ENCODE results near the gene BTG4.

Gene BTG4

DNA sequence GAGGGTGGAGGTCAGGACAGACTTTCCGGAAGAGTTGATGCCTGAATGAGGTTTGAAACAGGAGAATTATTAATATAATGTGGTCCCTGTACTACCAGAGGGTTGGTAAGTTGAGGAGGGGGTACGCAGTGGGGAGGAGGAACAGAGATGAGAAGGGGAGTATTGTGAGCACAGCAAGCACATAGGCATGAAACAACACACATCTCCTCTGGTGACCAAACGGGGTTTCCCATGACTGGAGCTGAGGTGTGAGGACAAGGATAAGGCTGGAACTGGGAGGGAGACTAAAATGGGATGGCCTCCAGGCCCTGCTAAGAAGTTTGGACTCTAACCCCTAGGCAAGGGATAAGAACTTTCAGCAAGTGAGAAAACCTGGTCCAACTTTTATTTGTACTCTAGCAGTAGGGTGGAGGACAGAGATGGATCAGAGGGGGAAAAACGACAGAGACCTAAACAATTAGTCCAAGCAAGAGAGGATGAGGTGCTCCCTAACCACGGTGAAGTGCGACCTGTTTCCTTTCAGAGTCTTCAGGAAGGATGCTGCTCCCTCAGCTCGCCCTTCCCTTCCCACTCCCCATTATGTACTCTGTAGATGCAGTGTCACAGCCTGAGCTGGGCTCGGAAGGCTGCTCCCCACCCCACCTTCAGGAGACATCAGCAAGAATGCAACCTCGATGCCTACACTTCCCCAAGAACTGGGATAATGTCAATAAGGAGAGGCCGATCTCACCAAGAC is 59.2 kb downstream of the BTG4 start:
- no peak for DNase-seq

DNA sequence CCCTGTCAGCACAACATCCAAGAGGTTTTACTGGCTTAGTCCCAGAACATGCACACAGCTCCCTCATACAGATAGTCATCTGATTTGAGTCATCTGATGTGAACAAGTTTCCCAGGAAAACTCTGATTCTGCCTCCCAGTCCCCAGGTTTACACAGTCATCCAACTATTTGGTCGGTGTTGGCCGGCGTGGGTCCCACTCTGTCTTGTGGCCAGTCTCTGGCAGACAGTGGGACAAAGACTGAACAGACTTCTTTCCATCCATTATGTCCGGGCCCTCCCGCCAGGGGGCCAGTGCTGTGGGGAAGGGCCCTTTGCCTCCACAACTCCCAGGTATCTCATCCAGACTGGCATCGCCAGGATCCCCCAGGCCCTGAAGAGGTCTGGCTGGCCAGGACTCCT is 60.0 kb downstream of the BTG4 start:
- DNase-seq, result no peak

DNA sequence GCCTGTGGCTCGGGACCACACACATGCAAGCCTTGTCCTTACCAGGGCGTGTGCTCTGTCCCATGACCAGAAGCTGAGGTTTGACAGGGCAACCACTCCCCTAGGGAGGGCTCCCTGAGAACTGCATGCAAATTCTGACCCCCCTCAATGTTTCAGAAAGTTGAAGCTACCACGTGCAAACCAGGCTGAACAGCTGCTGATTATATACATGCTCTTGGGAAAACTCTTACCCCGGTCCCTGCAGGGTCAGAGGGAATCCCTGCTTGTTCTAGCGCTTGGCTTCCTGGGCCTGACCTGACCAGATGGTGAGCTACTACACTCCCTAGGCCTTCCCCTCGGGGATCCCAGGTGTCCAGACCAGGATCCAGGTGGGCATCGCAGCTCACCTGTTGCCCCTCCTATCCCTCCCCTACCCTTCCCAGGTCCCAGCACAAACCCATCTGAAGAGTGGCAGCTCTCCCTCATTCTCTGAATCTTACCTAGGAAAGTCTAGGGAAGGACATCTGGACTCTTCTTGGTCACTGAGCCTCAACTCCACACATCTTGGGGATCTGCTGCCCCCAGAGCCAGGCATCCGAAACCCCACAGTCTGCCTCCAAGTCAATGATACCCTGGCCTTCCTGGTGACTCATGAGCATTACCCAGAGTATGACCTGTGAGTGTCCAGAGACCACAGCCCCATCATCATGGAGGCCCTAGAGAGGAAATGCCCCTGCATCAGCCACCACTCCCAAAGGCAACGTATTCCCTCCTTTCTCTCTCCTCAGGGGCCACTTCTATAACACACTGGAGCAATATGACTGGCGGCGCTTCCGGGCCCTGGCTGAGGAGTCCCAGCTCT is 61.5 kb downstream of the BTG4 start:
- no peak for DNase-seq

DNA sequence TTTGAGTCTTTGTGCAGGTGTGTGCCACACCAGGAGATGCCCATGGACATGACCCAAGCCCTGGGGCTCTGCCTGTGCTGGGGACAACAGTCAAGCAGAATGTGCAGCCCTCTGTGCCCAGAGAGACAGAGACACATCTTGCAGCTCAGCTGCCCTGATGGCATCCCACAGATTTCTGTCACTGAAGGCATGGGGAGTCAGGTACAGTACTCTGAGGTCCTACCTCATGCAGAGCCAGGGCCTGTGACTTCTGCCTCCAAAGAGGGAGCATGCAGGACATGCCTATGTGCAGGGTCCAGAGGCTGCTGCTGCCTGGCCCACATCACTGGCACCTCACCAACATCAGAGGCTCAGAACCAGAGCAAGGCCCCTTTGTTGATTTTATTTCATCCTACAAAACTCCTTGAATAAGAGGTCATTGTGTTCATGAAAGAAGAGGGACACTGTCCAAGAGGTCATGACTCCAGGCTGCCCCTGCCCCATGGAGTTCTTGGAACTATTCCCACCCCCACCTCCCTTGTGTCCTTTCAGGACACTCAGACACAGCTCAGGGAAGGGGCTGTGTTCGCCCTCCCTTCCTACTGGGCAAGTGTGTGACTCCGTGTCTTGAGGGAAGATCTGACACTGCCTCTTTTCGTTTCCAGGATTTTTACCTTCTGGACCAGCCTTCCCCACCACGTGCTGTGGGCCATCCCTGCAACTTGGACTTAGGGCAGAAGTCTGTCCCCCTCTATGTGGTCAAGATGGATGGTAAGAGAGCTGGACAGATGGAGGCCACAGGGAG is 62.3 kb downstream of the BTG4 start:
- DNase-seq, result no peak

DNA sequence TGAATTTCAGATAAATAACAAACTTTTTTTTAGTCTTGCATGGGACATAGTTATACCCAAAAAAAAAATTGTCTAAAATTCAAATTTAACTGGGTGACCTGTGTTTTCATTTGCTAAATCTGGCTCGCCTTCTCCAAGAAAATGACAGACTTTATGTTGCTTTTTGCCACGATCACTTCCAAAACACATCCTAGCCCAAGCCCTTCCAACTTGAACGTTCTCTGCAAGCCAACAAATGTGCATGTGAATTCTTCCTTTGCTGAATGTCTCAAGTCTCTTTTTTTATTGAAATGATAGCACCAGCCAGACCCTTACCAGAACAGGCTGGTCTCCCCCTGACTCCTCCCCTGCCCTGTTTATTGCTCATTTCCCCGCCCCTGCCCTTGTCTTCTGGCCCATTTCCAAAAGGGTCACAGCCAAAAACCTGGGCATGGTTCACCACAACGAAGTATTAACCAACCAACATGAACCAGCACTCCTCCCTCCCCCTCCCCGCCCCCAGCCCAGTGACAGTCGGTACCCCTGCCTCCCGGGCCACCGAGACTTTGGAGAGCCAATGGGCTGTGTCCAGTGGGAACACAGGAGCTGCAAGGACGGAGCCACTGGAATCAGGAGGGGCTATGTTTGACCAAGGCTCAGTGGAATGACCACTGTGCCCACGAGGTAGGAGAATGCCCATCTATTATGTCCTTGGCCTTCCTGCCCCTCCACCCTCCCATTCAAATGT is 63.2 kb downstream of the BTG4 start:
- no peak for DNase-seq

DNA sequence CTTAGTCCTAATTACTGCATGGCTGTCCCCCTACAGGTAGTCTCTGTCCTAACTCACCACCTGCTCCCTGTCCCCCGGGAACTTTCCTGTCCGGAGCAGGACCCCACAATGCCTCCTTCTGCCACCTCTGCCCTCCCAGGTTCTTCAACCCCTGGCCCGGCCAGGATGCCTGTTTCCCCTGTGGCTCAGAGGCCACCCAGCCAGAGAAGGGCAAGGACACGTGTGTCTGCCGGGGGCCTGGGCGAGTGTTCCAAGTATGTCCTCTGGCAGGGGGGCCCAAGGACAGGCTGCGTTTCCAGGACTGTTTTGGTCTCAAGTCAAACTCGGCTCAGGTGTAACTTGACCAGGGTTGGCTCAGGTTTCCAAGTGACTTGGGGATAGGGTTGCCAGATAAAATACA is 63.8 kb downstream of the BTG4 start:
- no peak for DNase-seq

DNA sequence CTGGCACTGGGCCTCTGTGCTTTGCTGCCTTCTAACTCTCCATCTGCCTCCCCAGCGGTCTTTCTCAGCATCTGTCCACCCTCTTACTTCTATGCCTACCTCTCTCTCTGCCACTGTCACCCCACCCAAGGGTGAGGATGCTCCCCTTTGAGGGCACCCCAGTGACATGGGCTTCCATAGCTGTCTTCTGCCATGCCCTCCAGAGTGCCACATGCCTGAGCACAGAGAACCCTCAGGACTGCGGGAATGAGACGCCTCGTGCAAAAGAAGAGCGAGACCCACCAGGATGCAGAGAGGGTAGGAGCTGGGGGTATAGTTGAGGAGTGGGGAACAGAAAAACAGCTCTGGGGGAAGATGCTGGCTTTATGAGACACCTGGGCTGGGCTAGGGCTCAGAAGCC is 64.3 kb downstream of the BTG4 start:
- DNase-seq, result no peak

DNA sequence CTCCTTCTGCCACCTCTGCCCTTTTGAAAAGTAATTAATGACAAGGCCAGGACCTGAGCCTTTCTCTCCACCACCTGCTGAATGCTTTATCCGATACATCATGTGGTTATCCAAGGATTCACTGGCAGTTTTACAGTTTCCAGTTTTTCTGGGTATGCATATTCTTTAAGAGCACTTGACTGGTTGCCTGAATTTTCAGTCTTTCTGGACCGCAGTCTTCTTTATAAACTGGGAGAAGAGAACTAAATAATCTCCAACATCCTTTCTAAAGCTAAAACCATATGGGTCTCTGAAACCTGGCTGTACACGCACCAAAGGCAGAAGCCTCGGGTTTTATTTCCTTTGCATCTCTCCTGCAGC is 65.1 kb downstream of the BTG4 start:
- no peak for DNase-seq

DNA sequence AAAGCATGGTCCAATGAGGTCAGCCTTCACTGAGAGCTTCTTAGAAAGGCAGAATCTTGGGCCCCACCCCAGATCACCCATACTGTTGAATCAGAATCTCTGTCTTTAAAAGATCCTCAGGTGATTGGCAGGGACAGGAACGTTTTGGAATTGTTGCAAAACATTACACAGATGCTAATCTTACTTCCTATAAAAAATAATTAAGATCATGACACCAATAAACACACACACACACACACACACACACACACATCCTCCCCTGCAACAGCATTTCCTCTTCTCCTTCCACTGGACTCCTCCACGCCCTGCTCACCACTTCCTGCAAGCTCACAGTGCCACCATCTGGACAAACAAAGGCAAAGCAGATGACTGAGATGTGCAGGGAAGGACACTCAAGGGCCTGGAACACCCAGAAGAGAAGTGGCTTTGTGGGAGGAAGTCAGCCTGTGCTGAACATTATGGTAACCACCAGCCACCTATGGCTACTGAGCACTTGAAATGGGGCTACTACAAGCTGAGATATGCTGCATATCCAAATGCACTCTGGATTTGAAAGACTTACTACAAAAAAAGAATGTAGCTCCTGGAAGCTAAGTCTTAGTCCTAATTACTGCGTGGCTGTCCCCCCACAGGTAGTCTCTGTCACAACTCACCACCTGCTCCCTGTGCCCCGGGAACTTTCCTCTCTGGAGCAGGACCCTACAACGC is 65.6 kb downstream of the BTG4 start:
- peak; percentile 77 for DNase-seq

DNA sequence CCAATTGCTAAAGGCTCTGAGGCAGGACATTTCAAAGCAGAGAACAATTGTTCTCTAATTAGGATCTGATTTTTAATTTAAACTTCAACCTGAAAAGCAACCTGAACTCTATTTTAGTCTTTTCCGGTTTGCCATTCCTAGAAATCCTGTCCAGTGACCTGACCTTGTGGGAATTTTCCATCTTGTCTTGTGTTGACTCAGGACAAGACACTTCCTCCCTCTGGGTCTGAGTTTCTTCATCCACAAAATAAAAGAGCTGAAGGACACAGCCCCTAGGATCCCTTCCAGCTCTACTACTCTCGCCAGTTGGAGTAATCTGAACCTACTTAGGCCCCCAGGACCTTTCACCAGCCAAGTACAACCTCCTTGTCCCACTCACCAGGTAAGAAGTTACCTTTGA is 66.6 kb downstream of the BTG4 start:
- DNase-seq, result no peak
